H9 (cell line): ENCODE measurements around the gene AHI1. TPM values are rescaled to one million over a fixed set of nuclear protein-coding genes. Genes with fewer than 3 reads are reported as not detected.

Source experiments
- DNase-seq: peaks from one replicate; pipeline ENCODE4 v3.0.0-alpha.2; 2017
- H2AFZ ChIP-seq: one replicate; pipeline ENCODE4 v1.6.1; 2013; ENCODE audit warnings: mild to moderate bottlenecking, low read length, control low read depth, moderate library complexity
- H2AK5ac ChIP-seq: 2 replicates; pipeline ENCODE4 v1.6.1; 2013; ENCODE audit warnings: low read length, control low read depth, mixed read lengths; ENCODE audit not compliant: insufficient read length
- H2BK120ac ChIP-seq: one replicate; pipeline ENCODE4 v1.6.1; 2013; ENCODE audit warnings: low read depth, mild to moderate bottlenecking, low read length, control low read depth, inconsistent platforms; ENCODE audit not compliant: poor library complexity, severe bottlenecking
- H2BK12ac ChIP-seq: 2 replicates; pipeline ENCODE4 v1.6.1; 2013; ENCODE audit warnings: low read length, control low read depth, mixed read lengths, low read depth; ENCODE audit not compliant: insufficient read length
- H2BK15ac ChIP-seq: 2 replicates; pipeline ENCODE4 v1.6.1; 2013; ENCODE audit warnings: low read depth, low read length, control low read depth
- H2BK20ac ChIP-seq: one replicate; pipeline ENCODE4 v1.6.1; 2013; ENCODE audit warnings: low read depth, mild to moderate bottlenecking, low read length, control low read depth, inconsistent platforms; ENCODE audit not compliant: poor library complexity, severe bottlenecking
- H2BK5ac ChIP-seq: 2 replicates; pipeline ENCODE4 v1.6.1; 2013; ENCODE audit warnings: low read length, control low read depth, mixed read lengths; ENCODE audit not compliant: insufficient read length
- H3K14ac ChIP-seq: 2 replicates; pipeline ENCODE4 v1.6.1; 2013; ENCODE audit warnings: low read length, control low read depth; ENCODE audit not compliant: insufficient read depth
- H3K18ac ChIP-seq: 2 replicates; pipeline ENCODE4 v1.6.1; 2013; ENCODE audit warnings: low read depth, mild to moderate bottlenecking, mixed read lengths, low read length, control low read depth; ENCODE audit not compliant: insufficient read length
- H3K23ac ChIP-seq: 2 replicates; pipeline ENCODE4 v1.6.1; 2013; ENCODE audit warnings: low read length, control low read depth, mixed read lengths, low read depth; ENCODE audit not compliant: insufficient read length
- H3K23me2 ChIP-seq: 2 replicates; pipeline ENCODE4 v1.6.1; 2013; ENCODE audit warnings: low read depth, mild to moderate bottlenecking, mixed read lengths, low read length, control low read depth; ENCODE audit not compliant: insufficient read length, poor library complexity, severe bottlenecking
- H3K27ac ChIP-seq: 2 replicates; pipeline ENCODE4 v1.5.1; 2013; ENCODE audit warnings: low read length, control low read depth, mixed read lengths, low read depth; ENCODE audit not compliant: insufficient read length
- H3K27me3 ChIP-seq: 2 replicates; pipeline ENCODE4 v1.6.1; 2013; ENCODE audit warnings: low read length, control low read depth, inconsistent platforms; ENCODE audit not compliant: insufficient read depth
- H3K4ac ChIP-seq: 2 replicates; pipeline ENCODE4 v1.6.1; 2013; ENCODE audit warnings: low read depth, mild to moderate bottlenecking, control low read depth, inconsistent platforms, low read length, moderate library complexity
- H3K4me1 ChIP-seq: 2 replicates; pipeline ENCODE4 v1.6.1; 2013; ENCODE audit warnings: low read length, control low read depth, inconsistent platforms; ENCODE audit not compliant: insufficient read depth
- H3K4me2 ChIP-seq: 2 replicates; pipeline ENCODE4 v1.6.1; 2013; ENCODE audit warnings: low read length, control low read depth, mixed read lengths; ENCODE audit not compliant: insufficient read length, insufficient read depth
- H3K56ac ChIP-seq: 2 replicates; pipeline ENCODE4 v1.6.1; 2013; ENCODE audit warnings: low read depth, mild to moderate bottlenecking, mixed read lengths, low read length, control low read depth; ENCODE audit not compliant: insufficient read length
- H3K79me1 ChIP-seq: 2 replicates; pipeline ENCODE4 v1.6.1; 2013; ENCODE audit warnings: low read depth, mild to moderate bottlenecking, moderate library complexity, low read length, control low read depth, inconsistent platforms; ENCODE audit not compliant: insufficient read depth, poor library complexity, severe bottlenecking
- H3K79me2 ChIP-seq: 2 replicates; pipeline ENCODE4 v1.6.1; 2013; ENCODE audit warnings: low read length, control low read depth, inconsistent platforms; ENCODE audit not compliant: insufficient read depth
- H3K9ac ChIP-seq: 2 replicates; pipeline ENCODE4 v1.6.1; 2013; ENCODE audit warnings: low read length, control low read depth, mixed read lengths; ENCODE audit not compliant: insufficient read length; ENCODE audit errors: extremely low read depth
- H3K9me3 ChIP-seq: one replicate; pipeline ENCODE4 v1.6.1; 2013; ENCODE audit warnings: low read depth, low read length, inconsistent platforms; ENCODE audit not compliant: control insufficient read depth
- H3T11ph ChIP-seq: one replicate; pipeline ENCODE4 v1.6.1; 2013; ENCODE audit warnings: mild to moderate bottlenecking, low read length, control low read depth, inconsistent platforms
- H4K20me1 ChIP-seq: one replicate; pipeline ENCODE4 v1.6.1; 2013; ENCODE audit not compliant: control insufficient read depth, insufficient read length, insufficient read depth
- H4K5ac ChIP-seq: 2 replicates; pipeline ENCODE4 v1.6.1; 2013; ENCODE audit warnings: low read depth, mild to moderate bottlenecking, mixed read lengths, low read length, control low read depth; ENCODE audit not compliant: insufficient read length
- H4K8ac ChIP-seq: replicated peaks from 2 replicates; pipeline ENCODE4 v1.6.1; 2013; ENCODE audit warnings: low read length, control low read depth, mixed read lengths, low read depth; ENCODE audit not compliant: insufficient read length
- H4K91ac ChIP-seq: 2 replicates; pipeline ENCODE4 v1.6.1; 2013; ENCODE audit warnings: low read depth, mild to moderate bottlenecking, moderate library complexity, mixed read lengths, low read length, control low read depth; ENCODE audit not compliant: insufficient read length
- H3K27ac Mint-ChIP-seq, 3 experiments: 2 replicates in 2 of 3; 3 replicates in 1 of 3; pipeline ENCODE4 v1.8.0; 2020 to 2021; ENCODE audit warnings: mixed read lengths in 3 of 3, mild to moderate bottlenecking in 1 of 3, moderate library complexity in 1 of 3
- H3K27me3 Mint-ChIP-seq: 2 replicates; pipeline ENCODE4 v1.8.0; 2021; ENCODE audit warnings: low read depth, mild to moderate bottlenecking, moderate library complexity, mixed read lengths
- H3K36me3 Mint-ChIP-seq, 3 experiments: 2 replicates in 2 of 3; 3 replicates in 1 of 3; pipeline ENCODE4 v1.8.0; 2020 to 2021; ENCODE audit warnings: low read depth in 3 of 3, mixed read lengths in 3 of 3; ENCODE audit not compliant: insufficient read depth in 1 of 3
- H3K4me1 Mint-ChIP-seq, 2 experiments: 2 replicates each; pipeline ENCODE4 v1.8.0; 2020; ENCODE audit warnings: mixed read lengths in 2 of 2
- H3K4me3 Mint-ChIP-seq, 2 experiments: 2 replicates in 1 of 2; 3 replicates in 1 of 2; pipeline ENCODE4 v1.8.0; 2020 to 2021; ENCODE audit warnings: mild to moderate bottlenecking in 2 of 2, mixed read lengths in 2 of 2, moderate library complexity in 1 of 2
- H3K9me3 Mint-ChIP-seq, 2 experiments: 2 replicates in 1 of 2; 3 replicates in 1 of 2; pipeline ENCODE4 v1.8.0; 2020; ENCODE audit warnings: mild to moderate bottlenecking in 2 of 2, mixed read lengths in 2 of 2, moderate library complexity in 1 of 2
- CTCF ChIP-seq: fragments of 200-600 bp; sonication (generic); conservative IDR thresholded peaks from 3 replicates; pipeline ENCODE4 v1.8.0; 2021; ENCODE audit warnings: antibody characterized with exemption, mild to moderate bottlenecking
- WGBS: extraction: QIAGEN DNeasy Blood & Tissue Kit; methylation state at CpG from one replicate; pipeline ENCODE4 v1.1.7; 2013; ENCODE audit warnings: missing lambda C conversion rate, low lambda C conversion rate, mixed read lengths; ENCODE audit not compliant: insufficient read length; ENCODE audit errors: extremely low coverage; 5-methylcytosine and 5-hydroxymethylcytosine counted together
- total RNA-seq: library from RNA; stranded (reverse); gene quantifications from 2 replicates; pipeline ENCODE4 v1.2.1, GENCODE V29; 2021

Gene AHI1
- total RNA-seq, 1 experiment from 2014 or later: 9.9 TPM

- no peak for DNase-seq
- Histone ChIP-seq H3K14ac (no peak overlapping the region), H3K56ac (no peak overlapping the region), H3K4ac (no peak overlapping the region), H3K9ac (no peak overlapping the region), H3K4me1 (no peaks in the 10 kb centered on the region), H2BK12ac (no peak overlapping the region), H2BK120ac (no peak overlapping the region), H3K18ac (no peak overlapping the region), H3K9me3 (no peaks in the 10 kb centered on the region), H2BK5ac (no peak overlapping the region), H3K27ac (no peak overlapping the region), H4K5ac (no peak overlapping the region), H3K23ac (no peak overlapping the region), H4K20me1 (no peaks in the 10 kb centered on the region), H3K4me2 (no peak overlapping the region), H2AFZ (no peak overlapping the region), H4K91ac (no peak overlapping the region), H2BK15ac (no peak overlapping the region), H3K27me3 (no peaks in the 10 kb centered on the region), H3K79me2 (no peaks in the 10 kb centered on the region), H3K79me1 (no peaks in the 10 kb centered on the region), H4K8ac (no peak overlapping the region), H2AK5ac (no peak overlapping the region), H3K23me2 (no peaks in the 10 kb centered on the region), H3T11ph (no peak overlapping the region), H2BK20ac (no peak overlapping the region)
- Mint-ChIP-seq H3K4me3 (no peak overlapping the region), H3K4me1 (no peaks in the 10 kb centered on the region), H3K27me3 (no peaks in the 10 kb centered on the region), H3K36me3 (no peaks in the 10 kb centered on the region), H3K27ac (no peak overlapping the region), H3K9me3 (no peaks in the 10 kb centered on the region; a peak in 2 of 5 replicates)
- no CpG with 5 or more reads among the region's 2 CpGs for WGBS
- TF ChIP-seq CTCF: no peak
These were observed 23.2 kb upstream of the AHI1 start for GRCh38 chr6:135520781-135521180.
